BE2C (cell line): Measurements from ENCODE around the gene FNIP1.
"Not testable (repeated sequence)": the region's sequence is repeated elsewhere in the genome, so short reads cannot be mapped to it uniquely, and the experiment has no call there.

ENCODE experiments used
- DNase-seq: peaks from one replicate; pipeline ENCODE4 v3.0.0-alpha.2; 2020
- H3K27me3 ChIP-seq: fragments of 250-450 bp; sonication (Bioruptor Pico); 2 replicates; pipeline ENCODE4 v1.5.1; 2020; ENCODE audit warnings: mild to moderate bottlenecking
- H3K36me3 ChIP-seq: fragments of 250-450 bp; sonication (Bioruptor Pico); 2 replicates; pipeline ENCODE4 v1.5.1; 2020; ENCODE audit warnings: mild to moderate bottlenecking
- H3K4me1 ChIP-seq: fragments of 250-450 bp; sonication (Bioruptor Pico); 2 replicates; pipeline ENCODE4 v1.5.1; 2020
- H3K4me3 ChIP-seq: 2 replicates; pipeline ENCODE4 v1.5.1; 2011; ENCODE audit warnings: low read depth, low read length
- H3K9me3 ChIP-seq: fragments of 250-450 bp; sonication (Bioruptor Pico); 2 replicates; pipeline ENCODE4 v1.5.1; 2020
- CTCF ChIP-seq: IDR thresholded peaks from 2 replicates; pipeline ENCODE4 v1.5.1; 2012; ENCODE audit warnings: mild to moderate bottlenecking, low read depth, low read length

FNIP1 gene

GRCh38 chr5:131782717-131783116 is 14.1 kb downstream of the FNIP1 start:
- no peak overlapping the region for H3K4me3 ChIP-seq
- no peak for TF ChIP-seq CTCF
- H3K9me3 ChIP-seq, result no peaks in the 10 kb centered on the region
- no peaks in the 10 kb centered on the region for H3K27me3 ChIP-seq
- no peak for DNase-seq
- peaks cover 3% of the 10 kb centered on the region; the same call in 1 of the 2 replicates for H3K36me3 ChIP-seq
- no peaks in the 10 kb centered on the region for H3K4me1 ChIP-seq

- not testable (repeated sequence) for H3K36me3 ChIP-seq, DNase-seq, H3K4me1 ChIP-seq, H3K4me3 ChIP-seq, H3K27me3 ChIP-seq, H3K9me3 ChIP-seq
Observed at GRCh38 chr5:131778141-131778540, 18.7 kb downstream of the FNIP1 start.

GRCh38 chr5:131776450-131776849 is 20.4 kb downstream of the FNIP1 start:
- Histone ChIP-seq H3K27me3 (no peaks in the 10 kb centered on the region), H3K36me3 (no peaks in the 10 kb centered on the region), H3K4me1 (no peaks in the 10 kb centered on the region), H3K9me3 (no peaks in the 10 kb centered on the region), H3K4me3 (no peak overlapping the region)
- DNase-seq, result no peak
- no peak for TF ChIP-seq CTCF

- TF ChIP-seq CTCF, result no peak
- Histone ChIP-seq H3K4me3 (no peak overlapping the region), H3K36me3 (no peaks in the 10 kb centered on the region), H3K27me3 (no peaks in the 10 kb centered on the region), H3K9me3 (no peaks in the 10 kb centered on the region), H3K4me1 (no peaks in the 10 kb centered on the region)
- no peak for DNase-seq
Observed at GRCh38 chr5:131774652-131775367, 22.0 kb downstream of the FNIP1 start.

GRCh38 chr5:131773805-131774204 is 23.0 kb downstream of the FNIP1 start:
- Histone ChIP-seq H3K4me1 (no peaks in the 10 kb centered on the region), H3K36me3 (no peaks in the 10 kb centered on the region), H3K9me3 (no peaks in the 10 kb centered on the region), H3K27me3 (no peaks in the 10 kb centered on the region), H3K4me3 (no peak overlapping the region)
- DNase-seq, result no peak
- no peak for TF ChIP-seq CTCF

GRCh38 chr5:131771692-131772091 is 25.1 kb downstream of the FNIP1 start:
- Histone ChIP-seq H3K9me3 (no peaks in the 10 kb centered on the region), H3K4me1 (no peaks in the 10 kb centered on the region), H3K27me3 (no peaks in the 10 kb centered on the region), H3K36me3 (no peaks in the 10 kb centered on the region), H3K4me3 (no peak overlapping the region)
- DNase-seq, result no peak
- no peak for TF ChIP-seq CTCF

GRCh38 chr5:131769961-131770360 is 26.9 kb downstream of the FNIP1 start:
- Histone ChIP-seq H3K27me3 (no peaks in the 10 kb centered on the region), H3K4me1 (no peaks in the 10 kb centered on the region), H3K9me3 (no peaks in the 10 kb centered on the region), H3K4me3 (no peak overlapping the region), H3K36me3 (no peaks in the 10 kb centered on the region)
- no peak for TF ChIP-seq CTCF
- no peak for DNase-seq
